ENCODE measurements around the gene FAN1. TPM values are rescaled to one million over a fixed set of nuclear protein-coding genes. Genes with fewer than 3 reads are reported as not detected.

FAN1 gene
- total and polyA plus RNA-seq, 7 donors, result 12.4 to 64.2 (median 25.0) TPM

GRCh38 chr15:30925686-30926085 lies 22.0 kb downstream of the FAN1 start:
- ATAC-seq (no peak), DNase-seq (no peak)
- TF ChIP-seq, protein P1, sequence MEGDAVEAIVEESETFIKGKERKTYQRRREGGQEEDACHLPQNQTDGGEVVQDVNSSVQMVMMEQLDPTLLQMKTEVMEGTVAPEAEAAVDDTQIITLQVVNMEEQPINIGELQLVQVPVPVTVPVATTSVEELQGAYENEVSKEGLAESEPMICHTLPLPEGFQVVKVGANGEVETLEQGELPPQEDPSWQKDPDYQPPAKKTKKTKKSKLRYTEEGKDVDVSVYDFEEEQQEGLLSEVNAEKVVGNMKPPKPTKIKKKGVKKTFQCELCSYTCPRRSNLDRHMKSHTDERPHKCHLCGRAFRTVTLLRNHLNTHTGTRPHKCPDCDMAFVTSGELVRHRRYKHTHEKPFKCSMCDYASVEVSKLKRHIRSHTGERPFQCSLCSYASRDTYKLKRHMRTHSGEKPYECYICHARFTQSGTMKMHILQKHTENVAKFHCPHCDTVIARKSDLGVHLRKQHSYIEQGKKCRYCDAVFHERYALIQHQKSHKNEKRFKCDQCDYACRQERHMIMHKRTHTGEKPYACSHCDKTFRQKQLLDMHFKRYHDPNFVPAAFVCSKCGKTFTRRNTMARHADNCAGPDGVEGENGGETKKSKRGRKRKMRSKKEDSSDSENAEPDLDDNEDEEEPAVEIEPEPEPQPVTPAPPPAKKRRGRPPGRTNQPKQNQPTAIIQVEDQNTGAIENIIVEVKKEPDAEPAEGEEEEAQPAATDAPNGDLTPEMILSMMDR (IDR thresholded peaks at IDR 0.05), result no peak
- Histone ChIP-seq H3K36me3 (ENCODE audit: insufficient read depth in 1 of 2, low read depth in 1 of 2) (peaks cover 5 to 83% of the 10 kb centered on the region in 2 donors), H3K4me1 (peaks cover 41% of the 10 kb centered on the region), H3K27ac (peak overlapping the region; percentile 12), H3K27me3 (ENCODE audit: insufficient read depth in 3 of 3, low read length in 2 of 3) (no peaks in the 10 kb centered on the region), H3K9me3 (no peaks in the 10 kb centered on the region), H3K4me3 (no peak overlapping the region)
- intact Hi-C loops (cut with DNase I), result no loop called here
- 84 to 93% (median 88%) methylated on average over 9 of the region's 9 CpGs for WGBS, 3 donors

DNA sequence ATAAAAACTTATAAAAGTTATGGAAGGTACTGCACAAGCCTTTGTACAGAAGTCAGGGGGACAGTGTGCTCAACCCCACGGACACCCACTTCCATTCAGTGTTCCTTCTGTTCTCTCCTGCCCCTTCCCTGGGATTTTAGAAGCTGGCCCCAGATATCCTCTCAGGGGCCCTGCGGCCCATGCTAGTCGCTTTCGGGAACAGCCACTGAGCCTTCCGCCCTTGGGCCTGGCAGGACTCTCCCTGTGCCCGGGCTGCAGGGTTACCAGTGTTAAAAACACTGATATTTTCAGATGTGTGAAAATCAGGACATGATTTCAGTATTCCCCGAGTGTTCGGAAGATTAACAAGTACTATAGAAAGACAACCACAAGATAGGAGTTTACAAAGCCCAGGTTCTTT lies 22.4 kb downstream of the FAN1 start:
- ATAC-seq, result no peak
- intact Hi-C loops (cut with DNase I), result no loop called here

GRCh38 chr15:30927148-30927761 lies 23.5 kb downstream of the FAN1 start:
- 81 to 87% (median 86%) methylated on average over 7 of the region's 7 CpGs for WGBS, 3 donors
- intact Hi-C loops (cut with DNase I), result no loop called here
- Histone ChIP-seq H3K27ac (no peak overlapping the region), H3K4me1 (peaks cover 25% of the 10 kb centered on the region), H3K9me3 (no peaks in the 10 kb centered on the region), H3K27me3 (ENCODE audit: insufficient read depth in 3 of 3, low read length in 2 of 3) (no peaks in the 10 kb centered on the region), H3K36me3 (ENCODE audit: insufficient read depth in 1 of 2, low read depth in 1 of 2) (peaks cover 5 to 82% of the 10 kb centered on the region in 2 donors), H3K4me3 (no peak overlapping the region)
- DNase-seq (no peak), ATAC-seq (no peak)
- TF ChIP-seq, protein P1 (IDR thresholded peaks at IDR 0.05), result no peak

More for the DNA sequence above, 22.4 kb downstream of the FAN1 start:
- Histone ChIP-seq H3K9me3 (no peaks in the 10 kb centered on the region), H3K27me3 (ENCODE audit: insufficient read depth in 3 of 3, low read length in 2 of 3) (no peaks in the 10 kb centered on the region), H3K36me3 (ENCODE audit: insufficient read depth in 1 of 2, low read depth in 1 of 2) (peaks cover 5 to 83% of the 10 kb centered on the region in 2 donors), H3K27ac (no peak overlapping the region), H3K4me3 (no peak overlapping the region), H3K4me1 (peaks cover 36% of the 10 kb centered on the region)
- 94 to 96% (median 95%) methylated on average over 8 of the region's 8 CpGs for WGBS, 3 donors
- no peak for DNase-seq
- TF ChIP-seq, protein P1 (IDR thresholded peaks at IDR 0.05), result no peak

DNA sequence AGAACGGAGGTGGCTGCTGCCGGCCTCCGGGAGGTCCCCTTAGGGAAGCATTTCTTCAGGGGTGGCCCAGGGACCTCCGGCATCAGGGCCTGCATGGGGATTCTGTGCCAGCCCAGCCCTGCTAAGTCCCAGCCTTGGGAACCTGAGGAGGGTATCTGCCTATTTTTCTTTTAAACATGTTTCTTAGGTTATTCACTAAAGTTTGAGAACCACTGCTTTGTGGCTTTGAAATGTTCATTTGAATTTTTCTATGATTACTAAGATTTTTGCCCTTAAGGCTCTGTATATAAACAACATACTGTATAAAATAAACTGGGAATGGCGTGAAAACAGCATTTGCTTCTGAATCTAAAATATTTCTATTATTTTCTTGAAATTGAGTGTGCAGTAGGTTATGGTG lies 24.4 kb downstream of the FAN1 start:
- DNase-seq, result no peak
- peaks cover 17% of the 10 kb centered on the region for H3K4me1 ChIP-seq
- intact Hi-C loops (cut with DNase I), result no loop called here
- TF ChIP-seq, protein P1 (IDR thresholded peaks at IDR 0.05), result no peak
- H3K27me3 ChIP-seq (ENCODE audit: insufficient read depth in 3 of 3, low read length in 2 of 3), result no peaks in the 10 kb centered on the region
- ATAC-seq, result no peak
- H3K4me3 ChIP-seq, result no peak overlapping the region
- H3K27ac ChIP-seq, result no peak overlapping the region
- H3K36me3 ChIP-seq (ENCODE audit: insufficient read depth in 1 of 2, low read depth in 1 of 2), result peaks cover 5 to 76% of the 10 kb centered on the region in 2 donors
- 82 to 86% (median 83%) methylated on average over 5 of the region's 5 CpGs for WGBS, 3 donors
- H3K9me3 ChIP-seq, result no peaks in the 10 kb centered on the region
